Keratinocyte (primary cell): ENCODE results near the gene CHML. TPM values are rescaled to one million over a fixed set of nuclear protein-coding genes. Genes with fewer than 3 reads are reported as not detected.

Experiments used
- DNase-seq: peaks from one replicate; pipeline ENCODE4 v3.0.0-alpha.2; 2011; ENCODE audit warnings: low read depth, missing footprints, low spot score
- FAIRE-seq: peaks from 2 replicates; lab custom pipeline; 2011; peaks lifted over from hg19 to GRCh38; lab: Jason Lieb, UNC
- H2AFZ ChIP-seq: 2 replicates; pipeline ENCODE4 v1.6.0; 2012; ENCODE audit warnings: low read length, control low read depth, inconsistent platforms; ENCODE audit not compliant: control insufficient read depth
- H3K27ac ChIP-seq: 2 replicates; pipeline ENCODE4 v1.5.1; 2011; ENCODE audit warnings: low read length; ENCODE audit not compliant: control insufficient read depth, insufficient read depth
- H3K27me3 ChIP-seq: 3 replicates; pipeline ENCODE4 v1.6.0; 2011; ENCODE audit warnings: low read length; ENCODE audit not compliant: control insufficient read depth, insufficient read depth; ENCODE audit errors: extremely low read depth
- H3K36me3 ChIP-seq, 2 experiments: 2 replicates in 1 of 2; 3 replicates in 1 of 2; pipeline ENCODE4 v1.5.1; 2011; ENCODE audit warnings: low read length in 2 of 2, mild to moderate bottlenecking in 1 of 2; ENCODE audit not compliant: control insufficient read depth in 2 of 2, insufficient read depth in 2 of 2; ENCODE audit errors: extremely low read depth in 1 of 2
- H3K4me1 ChIP-seq: 3 replicates; pipeline ENCODE4 v1.5.1; 2011; ENCODE audit warnings: low read length; ENCODE audit not compliant: control insufficient read depth, insufficient read depth; ENCODE audit errors: extremely low read depth
- H3K4me2 ChIP-seq: 3 replicates; pipeline ENCODE4 v1.6.0; 2011; ENCODE audit warnings: low read depth, low read length; ENCODE audit not compliant: control insufficient read depth, insufficient read depth; ENCODE audit errors: extremely low read depth
- H3K4me3 ChIP-seq, 3 experiments: fragments of 200-600 bp in 1 of 3; sonication (generic) in 1 of 3; 2 replicates in 2 of 3; 3 replicates in 1 of 3; pipeline ENCODE4 v1.5.1; 2011 to 2016; ENCODE audit warnings: low read length in 3 of 3, mild to moderate bottlenecking in 3 of 3, control low read depth in 2 of 3, inconsistent platforms in 1 of 3, low read depth in 1 of 3, mixed read lengths in 1 of 3, mixed run types in 1 of 3, moderate library complexity in 1 of 3; ENCODE audit not compliant: control insufficient read depth in 2 of 3, insufficient read depth in 2 of 3; ENCODE audit errors: extremely low read depth in 1 of 3
- H3K79me2 ChIP-seq: 2 replicates; pipeline ENCODE4 v1.6.0; 2012; ENCODE audit warnings: low read length; ENCODE audit not compliant: control insufficient read depth, insufficient read depth
- H3K9ac ChIP-seq: 3 replicates; pipeline ENCODE4 v1.6.0; 2011; ENCODE audit warnings: low read length; ENCODE audit not compliant: control insufficient read depth, insufficient read depth; ENCODE audit errors: extremely low read depth
- H3K9me1 ChIP-seq: 3 replicates; pipeline ENCODE4 v1.6.0; 2011; ENCODE audit warnings: low read length; ENCODE audit not compliant: control insufficient read depth, insufficient read depth; ENCODE audit errors: extremely low read depth
- H3K9me3 ChIP-seq: 2 replicates; pipeline ENCODE4 v1.5.1; 2012; ENCODE audit warnings: low read depth, low read length; ENCODE audit not compliant: control insufficient read depth
- H4K20me1 ChIP-seq: 3 replicates; pipeline ENCODE4 v1.6.0; 2011; ENCODE audit warnings: low read length; ENCODE audit not compliant: control insufficient read depth, insufficient read depth; ENCODE audit errors: extremely low read depth
- CTCF ChIP-seq, 3 experiments: IDR thresholded peaks in 1 of 3; conservative IDR thresholded peaks in 1 of 3; optimal IDR thresholded peaks in 1 of 3; 2 replicates in 2 of 3; 3 replicates in 1 of 3; pipeline versions ENCODE3 to v1.5.1; 2011; ENCODE audit warnings: low read length in 3 of 3, mild to moderate bottlenecking in 3 of 3, moderate library complexity in 2 of 3, control low read depth in 1 of 3, inconsistent platforms in 1 of 3; ENCODE audit not compliant: insufficient read depth in 2 of 3; ENCODE audit errors: extremely low read depth in 1 of 3
- EZH2 ChIP-seq: IDR thresholded peaks from one replicate; pipeline ENCODE4 v1.6.1; 2012; ENCODE audit warnings: inconsistent platforms, mild to moderate bottlenecking, low read length, moderate library complexity
- dilution Hi-C: fragments of 300-500 bp; cut with MboI; formaldehyde crosslinking; loops from one replicate; pipeline ENCODE4 v1.7.0; 2020; ENCODE audit warnings: low sequenced_read_pairs; ENCODE audit not compliant: extremely low pct_ligation_motif_present
- polyA plus RNA-seq, 5 experiments: library from polyadenylated mRNA; depleted of rRNA in 3 of 5; stranded (reverse) in 3 of 5; stranded (forward) in 1 of 5; unstranded in 1 of 5; fragments of >200 nt; gene quantifications; 1 replicate in 1 of 5; 2 replicates in 3 of 5; 3 replicates in 1 of 5; pipeline versions ENCODE4 v1.2.1 to v1.2.3, GENCODE V29; 2011 to 2012; ENCODE audit warnings: missing spikeins in 2 of 5, low read depth in 1 of 5, low replicate concordance in 1 of 5

The CHML gene
- polyA plus RNA-seq, 1 donor (not counting 4 experiments of a cell fraction or from before 2014, with no cell fraction given) = 8.3 TPM

- Histone ChIP-seq H3K4me3 (no peak overlapping the region), H3K9me1 (no peaks in the 10 kb centered on the region), H3K4me1 (peaks cover 57% of the 10 kb centered on the region), H3K79me2 (no peaks in the 10 kb centered on the region), H3K9me3 (no peaks in the 10 kb centered on the region), H3K36me3 (no peaks in the 10 kb centered on the region), H2AFZ (no peak overlapping the region), H3K9ac (peak overlapping the region; percentile 54), H3K4me2 (no peak overlapping the region), H3K27me3 (no peaks in the 10 kb centered on the region), H3K27ac (peak overlapping the region; percentile 93), H4K20me1 (no peaks in the 10 kb centered on the region)
- TF ChIP-seq CTCF (optimal IDR thresholded peaks at IDR 0.05 in 1 of 3, IDR thresholded peaks at IDR 0.05 in 1 of 3, conservative IDR thresholded peaks at IDR 0.05 in 1 of 3; ENCODE audit: extremely low read depth in 1 of 3, insufficient read depth in 2 of 3, low read length in 3 of 3) (no peak), EZH2 (no peak)
- no peak for DNase-seq
- dilution Hi-C loops = loop anchor here (25.0 kb wide), 1 partner anchor 226 kb away; the partner anchor contains the start of gene EXO1
- FAIRE-seq = no peak
These were observed 28.4 kb downstream of the CHML start for GRCh38 chr1:241611736-241612135.

- H2AFZ ChIP-seq = no peak overlapping the region
- no peaks in the 10 kb centered on the region for H4K20me1 ChIP-seq
- no peak overlapping the region for H3K9ac ChIP-seq
- H3K79me2 ChIP-seq = no peaks in the 10 kb centered on the region
- TF ChIP-seq CTCF (optimal IDR thresholded peaks at IDR 0.05 in 1 of 3, IDR thresholded peaks at IDR 0.05 in 1 of 3, conservative IDR thresholded peaks at IDR 0.05 in 1 of 3; ENCODE audit: extremely low read depth in 1 of 3, insufficient read depth in 2 of 3, low read length in 3 of 3) (peak in 2 of 3 experiments; percentile 38 to 52), EZH2 (no peak)
- no peaks in the 10 kb centered on the region for H3K27me3 ChIP-seq
- H3K9me3 ChIP-seq = no peaks in the 10 kb centered on the region
- no peaks in the 10 kb centered on the region for H3K9me1 ChIP-seq
- H3K4me2 ChIP-seq = peak overlapping the region; percentile 11
- no peak overlapping the region for H3K4me3 ChIP-seq
- H3K27ac ChIP-seq = peak overlapping the region; percentile 93
- peaks cover 64% of the 10 kb centered on the region for H3K4me1 ChIP-seq
- FAIRE-seq (peak; percentile 71), DNase-seq (peak; percentile 56)
- dilution Hi-C loops = loop anchor here (25.0 kb wide), 1 partner anchor 226 kb away; the partner anchor contains the start of gene EXO1
- no peaks in the 10 kb centered on the region for H3K36me3 ChIP-seq
These were observed 29.1 kb downstream of the CHML start for GRCh38 chr1:241611063-241611462.
